Lung (tissue), 12 donors: Measurements from ENCODE around the gene HOXA5. TPM values are rescaled to one million over a fixed set of nuclear protein-coding genes. Genes with fewer than 3 reads are reported as not detected.

Experiments used
- ATAC-seq: fragments of 200-7000 bp; cut with Tn5 transposase; one replicate; pipeline ENCODE4 v1.9.1; 2020; ENCODE audit warnings: moderate number of reproducible peaks; ENCODE audit not compliant: insufficient read depth, low FRiP score
- DNase-seq, 3 donors: peaks; one replicate each; pipeline ENCODE4 v3.0.0-alpha.2; 2013 to 2017
- H3K27ac ChIP-seq, 2 donors: one replicate each; pipeline ENCODE4 v1.5.1; 2013; ENCODE audit warnings: mild to moderate bottlenecking in 2 of 2, moderate library complexity in 2 of 2, control low read depth in 1 of 2, inconsistent platforms in 1 of 2, low read depth in 1 of 2, low read length in 1 of 2
- H3K27me3 ChIP-seq, 3 donors: one replicate each; pipeline ENCODE4 v1.5.1; 2013; ENCODE audit warnings: low read length in 2 of 3; ENCODE audit not compliant: control insufficient read depth in 3 of 3, insufficient read depth in 3 of 3
- H3K36me3 ChIP-seq, 4 donors: one replicate each; pipeline ENCODE4 v1.5.1; 2013; ENCODE audit warnings: low read length in 4 of 4, mild to moderate bottlenecking in 1 of 4, moderate library complexity in 1 of 4; ENCODE audit not compliant: control insufficient read depth in 4 of 4, insufficient read depth in 4 of 4
- H3K4me1 ChIP-seq, 5 donors: one replicate each; pipeline ENCODE4 v1.5.1; 2013; ENCODE audit warnings: low read length in 5 of 5, mild to moderate bottlenecking in 2 of 5, moderate library complexity in 1 of 5; ENCODE audit not compliant: control insufficient read depth in 5 of 5, insufficient read depth in 5 of 5
- H3K4me3 ChIP-seq: one replicate; pipeline ENCODE4 v1.5.1; 2013; ENCODE audit warnings: mild to moderate bottlenecking, control low read depth, moderate library complexity
- H3K9ac ChIP-seq, 2 donors: one replicate each; pipeline ENCODE4 v1.5.1; 2013; ENCODE audit warnings: low read length in 2 of 2, control low read depth in 1 of 2; ENCODE audit not compliant: insufficient read depth in 1 of 2
- H3K9me3 ChIP-seq, 4 donors: one replicate each; pipeline ENCODE4 v1.5.1; 2013; ENCODE audit warnings: low read length in 3 of 4, mild to moderate bottlenecking in 1 of 4, moderate library complexity in 1 of 4; ENCODE audit not compliant: control insufficient read depth in 4 of 4, insufficient read depth in 3 of 4
- CTCF ChIP-seq: IDR thresholded peaks from 2 replicates; pipeline ENCODE4 v1.5.1; 2012; ENCODE audit warnings: mild to moderate bottlenecking; ENCODE audit errors: control extremely low read depth, extremely low read depth
- WGBS, 2 donors: extraction: QIAGEN DNeasy Blood & Tissue Kit; methylation state at CpG; one replicate each; pipeline ENCODE4 v1.1.7; 2013; 5-methylcytosine and 5-hydroxymethylcytosine counted together
- polyA plus RNA-seq, 2 donors: library from polyadenylated mRNA; stranded (reverse); fragments of 200-250 nt; gene quantifications; one replicate each; pipeline ENCODE4 v1.2.1, GENCODE V29; 2013
- total RNA-seq, 2 donors: library from RNA; depleted of rRNA in 1 of 2; stranded (reverse); fragments of >200 nt in 1 of 2; gene quantifications; one replicate each; pipeline ENCODE4 v1.2.1, GENCODE V29; 2014 to 2021
- donor health status: control.
- donor health status: control.
- donor health status: Bipolar disorder and iron deficiency.
- donor health status: healthy.
- donor health status: DM: yes; HTN: yes; CAD: no.

The HOXA5 gene
- total and polyA plus RNA-seq, 4 donors, result 9.2 to 61.9 (median 15.2) TPM

- Histone ChIP-seq H3K4me1 (peaks cover 0 to 21% (median 3%) of the 10 kb centered on the region in 5 donors), H3K27ac (no peak overlapping the region), H3K9me3 (no peaks in the 10 kb centered on the region), H3K36me3 (no peaks in the 10 kb centered on the region), H3K9ac (no peak overlapping the region), H3K27me3 (peaks cover 0 to 92% (median 69%) of the 10 kb centered on the region in 3 donors), H3K4me3 (no peak overlapping the region)
- 25 to 50% methylated on average over 35 of the region's 35 CpGs for WGBS, 2 donors
- DNase-seq (peak in 1 of 3 donors; percentile 34), ATAC-seq (no peak)
- no peak for TF ChIP-seq CTCF
Measured at GRCh38 chr7:27158436-27159265, 15.2 kb upstream of the HOXA5 start.

- TF ChIP-seq CTCF, result no peak
- Histone ChIP-seq H3K4me3 (no peak overlapping the region), H3K4me1 (peaks cover 0 to 28% (median 4%) of the 10 kb centered on the region in 5 donors), H3K9ac (no peak overlapping the region), H3K27ac (no peak overlapping the region), H3K27me3 (peaks cover 0 to 92% (median 69%) of the 10 kb centered on the region in 3 donors), H3K36me3 (no peaks in the 10 kb centered on the region), H3K9me3 (no peaks in the 10 kb centered on the region)
- ATAC-seq (no peak), DNase-seq (no peak)
- WGBS, 2 donors, result 12 to 42% methylated on average over 30 of the region's 30 CpGs
Measured at GRCh38 chr7:27157702-27158431, 14.4 kb upstream of the HOXA5 start.

GRCh38 chr7:27156916-27157701, 13.6 kb upstream of the HOXA5 start:
- peaks cover 0 to 33% (median 4%) of the 10 kb centered on the region in 5 donors for H3K4me1 ChIP-seq
- 9 to 16% methylated on average over 29 to 30 of the region's 30 CpGs for WGBS, 2 donors

More at GRCh38 chr7:27156916-27157701, 13.6 kb upstream of the HOXA5 start:
- ATAC-seq (no peak), DNase-seq (peak in 1 of 3 donors; percentile 43)
- H3K4me3 ChIP-seq, result no peak overlapping the region
- peak overlapping the region in 1 of 2 donors; percentile 13 for H3K27ac ChIP-seq
- no peaks in the 10 kb centered on the region for H3K36me3 ChIP-seq
- TF ChIP-seq CTCF, result no peak
- H3K9me3 ChIP-seq, result no peaks in the 10 kb centered on the region
- H3K9ac ChIP-seq, result no peak overlapping the region
- H3K27me3 ChIP-seq, result peaks cover 0 to 87% (median 63%) of the 10 kb centered on the region in 3 donors
